ENCODE results near the gene FYN.
"Not testable (repeated sequence)": the region's sequence is repeated elsewhere in the genome, so short reads cannot be mapped to it uniquely, and the experiment has no call there.

FYN gene

GRCh38 chr6:111691345-111692225 lies 181.7 kb downstream of the FYN start:
- in situ Hi-C loops (cut with MboI; ENCODE audit: low sequenced_read_pairs) = no loop called here

GRCh38 chr6:111689946-111690345 lies 183.3 kb downstream of the FYN start:
- in situ Hi-C loops (cut with MboI; ENCODE audit: low sequenced_read_pairs) = no loop called here

GRCh38 chr6:111689419-111689818 lies 183.8 kb downstream of the FYN start:
- in situ Hi-C loops (cut with MboI; ENCODE audit: low sequenced_read_pairs) = no loop called here

GRCh38 chr6:111688331-111688730 lies 184.9 kb downstream of the FYN start:
- in situ Hi-C loops (cut with MboI; ENCODE audit: low sequenced_read_pairs) = no loop called here

GRCh38 chr6:111687652-111688051 lies 185.6 kb downstream of the FYN start:
- in situ Hi-C loops (cut with MboI; ENCODE audit: low sequenced_read_pairs) = no loop called here

GRCh38 chr6:111686932-111687266 lies 186.4 kb downstream of the FYN start:
- in situ Hi-C loops (cut with MboI; ENCODE audit: low sequenced_read_pairs) = no loop called here

GRCh38 chr6:111686249-111686931 lies 186.9 kb downstream of the FYN start:
- in situ Hi-C loops (cut with MboI; ENCODE audit: low sequenced_read_pairs) = no loop called here

GRCh38 chr6:111685526-111685925 lies 187.7 kb downstream of the FYN start:
- in situ Hi-C loops (cut with MboI; ENCODE audit: low sequenced_read_pairs) = no loop called here

- in situ Hi-C loops (cut with MboI; ENCODE audit: low sequenced_read_pairs) = no loop called here
These were observed 188.2 kb downstream of the FYN start for GRCh38 chr6:111685058-111685457.

GRCh38 chr6:111683749-111684267 lies 189.4 kb downstream of the FYN start:
- in situ Hi-C loops (cut with MboI; ENCODE audit: low sequenced_read_pairs) = no loop called here

- in situ Hi-C loops (cut with MboI; ENCODE audit: low sequenced_read_pairs) = no loop called here
These were observed 190.1 kb downstream of the FYN start for GRCh38 chr6:111683157-111683556.

- in situ Hi-C loops (cut with MboI; ENCODE audit: low sequenced_read_pairs) = no loop called here
These were observed 191.4 kb downstream of the FYN start for GRCh38 chr6:111681860-111682259.

- in situ Hi-C loops (cut with MboI; ENCODE audit: low sequenced_read_pairs) = not testable (repeated sequence)
These were observed 192.2 kb downstream of the FYN start for GRCh38 chr6:111680811-111681609.

- in situ Hi-C loops (cut with MboI; ENCODE audit: low sequenced_read_pairs) = no loop called here
These were observed 193.1 kb downstream of the FYN start for GRCh38 chr6:111680015-111680712.

- in situ Hi-C loops (cut with MboI; ENCODE audit: low sequenced_read_pairs) = no loop called here
These were observed 194.0 kb downstream of the FYN start for GRCh38 chr6:111679126-111679858.

- in situ Hi-C loops (cut with MboI; ENCODE audit: low sequenced_read_pairs) = no loop called here
These were observed 195.8 kb downstream of the FYN start for GRCh38 chr6:111677249-111677990.

GRCh38 chr6:111676383-111676782 lies 196.9 kb downstream of the FYN start:
- in situ Hi-C loops (cut with MboI; ENCODE audit: low sequenced_read_pairs) = no loop called here

- in situ Hi-C loops (cut with MboI; ENCODE audit: low sequenced_read_pairs) = no loop called here
These were observed 198.4 kb downstream of the FYN start for GRCh38 chr6:111674883-111675282.

GRCh38 chr6:111674413-111674812 lies 198.8 kb downstream of the FYN start:
- in situ Hi-C loops (cut with MboI; ENCODE audit: low sequenced_read_pairs) = no loop called here

Measured in HL-60/S4 treated with retinoic acid at 250 ng/mL for 4 days and 3 days (cell line).